MG63 (cell line): Measurements from ENCODE around the gene DAZAP1. TPM values are rescaled to one million over a fixed set of nuclear protein-coding genes. Genes with fewer than 3 reads are reported as not detected.

Experiments
- DNase-seq: peaks from one replicate; pipeline ENCODE4 v3.0.0-alpha.2; 2020
- H3K27me3 ChIP-seq: fragments of 250-450 bp; sonication (Bioruptor Pico); 2 replicates; pipeline ENCODE4 v1.5.1; 2020; ENCODE audit warnings: mild to moderate bottlenecking, moderate library complexity
- H3K36me3 ChIP-seq: fragments of 250-450 bp; sonication (Bioruptor Pico); 2 replicates; pipeline ENCODE4 v1.5.1; 2020; ENCODE audit warnings: mild to moderate bottlenecking, moderate library complexity
- H3K4me3 ChIP-seq: fragments of 250-450 bp; sonication (Bioruptor Pico); 2 replicates; pipeline ENCODE4 v1.5.1; 2020; ENCODE audit warnings: mild to moderate bottlenecking, moderate library complexity
- H3K9me3 ChIP-seq: fragments of 250-450 bp; sonication (Bioruptor Pico); 2 replicates; pipeline ENCODE4 v1.5.1; 2020; ENCODE audit warnings: mild to moderate bottlenecking, moderate library complexity
- total RNA-seq: library from RNA; depleted of rRNA; stranded (reverse); fragments of >200 nt; shearing (Covaris generic); gene quantifications from 2 replicates; pipeline ENCODE4 v1.2.3, GENCODE V29; 2014; ENCODE audit warnings: low replicate concordance

The DAZAP1 gene
- total RNA-seq, 1 experiment from 2014 or later, result 149 TPM

- no peak for DNase-seq
- no peaks in the 10 kb centered on the region for H3K9me3 ChIP-seq
- H3K36me3 ChIP-seq, result 0 out of 2 replicates have a peak, but pooled peaks cover 2% of the 10 kb centered on the region
These were observed 20.3 kb upstream of the DAZAP1 start for GRCh38 chr19:1386945-1387683.

GRCh38 chr19:1387684-1388636 lies 19.4 kb upstream of the DAZAP1 start:
- Histone ChIP-seq H3K36me3 (0 out of 2 replicates have a peak, but pooled peaks cover 2% of the 10 kb centered on the region), H3K27me3 (no peaks in the 10 kb centered on the region), H3K4me3 (no peak overlapping the region), H3K9me3 (no peaks in the 10 kb centered on the region)
- DNase-seq, result no peak

More at GRCh38 chr19:1386945-1387683, 20.3 kb upstream of the DAZAP1 start:
- H3K27me3 ChIP-seq, result no peaks in the 10 kb centered on the region
- H3K4me3 ChIP-seq, result no peak overlapping the region

GRCh38 chr19:1388637-1389026 lies 18.8 kb upstream of the DAZAP1 start:
- no peak overlapping the region for H3K4me3 ChIP-seq
- DNase-seq, result no peak
- 0 out of 2 replicates have a peak, but pooled peaks cover 2% of the 10 kb centered on the region for H3K36me3 ChIP-seq
- H3K9me3 ChIP-seq, result no peaks in the 10 kb centered on the region
- no peaks in the 10 kb centered on the region for H3K27me3 ChIP-seq

GRCh38 chr19:1389033-1389940 lies 18.1 kb upstream of the DAZAP1 start:
- DNase-seq, result no peak
- no peak overlapping the region for H3K4me3 ChIP-seq
- 0 out of 2 replicates have a peak, but pooled peaks cover 2% of the 10 kb centered on the region for H3K36me3 ChIP-seq
- no peaks in the 10 kb centered on the region for H3K27me3 ChIP-seq
- no peaks in the 10 kb centered on the region for H3K9me3 ChIP-seq

GRCh38 chr19:1390890-1391423 lies 16.4 kb upstream of the DAZAP1 start:
- DNase-seq, result no peak
- no peaks in the 10 kb centered on the region for H3K27me3 ChIP-seq
- H3K36me3 ChIP-seq, result 0 out of 2 replicates have a peak, but pooled peaks cover 2% of the 10 kb centered on the region
- H3K9me3 ChIP-seq, result no peaks in the 10 kb centered on the region
- H3K4me3 ChIP-seq, result no peak overlapping the region

GRCh38 chr19:1392407-1392806 lies 15.0 kb upstream of the DAZAP1 start:
- Histone ChIP-seq H3K4me3 (no peak overlapping the region), H3K9me3 (no peaks in the 10 kb centered on the region)
- no peak for DNase-seq

GRCh38 chr19:1392939-1393530 lies 14.4 kb upstream of the DAZAP1 start:
- DNase-seq, result no peak
- no peaks in the 10 kb centered on the region for H3K27me3 ChIP-seq
- H3K4me3 ChIP-seq, result no peak overlapping the region
- 0 out of 2 replicates have a peak, but pooled peaks cover 2% of the 10 kb centered on the region for H3K36me3 ChIP-seq
- no peaks in the 10 kb centered on the region for H3K9me3 ChIP-seq

More at GRCh38 chr19:1392407-1392806, 15.0 kb upstream of the DAZAP1 start:
- Histone ChIP-seq H3K27me3 (no peaks in the 10 kb centered on the region), H3K36me3 (0 out of 2 replicates have a peak, but pooled peaks cover 2% of the 10 kb centered on the region)

GRCh38 chr19:1393841-1394240 lies 13.5 kb upstream of the DAZAP1 start:
- Histone ChIP-seq H3K9me3 (no peaks in the 10 kb centered on the region), H3K27me3 (no peaks in the 10 kb centered on the region), H3K4me3 (no peak overlapping the region), H3K36me3 (0 out of 2 replicates have a peak, but pooled peaks cover 2% of the 10 kb centered on the region)
- DNase-seq, result no peak

GRCh38 chr19:1394252-1395193 lies 12.9 kb upstream of the DAZAP1 start:
- Histone ChIP-seq H3K4me3 (no peak overlapping the region), H3K9me3 (no peaks in the 10 kb centered on the region), H3K27me3 (no peaks in the 10 kb centered on the region), H3K36me3 (no peaks in the 10 kb centered on the region)
- no peak for DNase-seq

GRCh38 chr19:1395194-1396018 lies 12.0 kb upstream of the DAZAP1 start:
- DNase-seq, result no peak
- H3K9me3 ChIP-seq, result no peaks in the 10 kb centered on the region
- H3K27me3 ChIP-seq, result no peaks in the 10 kb centered on the region
- no peak overlapping the region for H3K4me3 ChIP-seq
- no peaks in the 10 kb centered on the region for H3K36me3 ChIP-seq

- H3K4me3 ChIP-seq, result no peak overlapping the region
- no peaks in the 10 kb centered on the region for H3K9me3 ChIP-seq
- no peaks in the 10 kb centered on the region for H3K27me3 ChIP-seq
- no peaks in the 10 kb centered on the region for H3K36me3 ChIP-seq
- no peak for DNase-seq
These were observed 11.2 kb upstream of the DAZAP1 start for GRCh38 chr19:1396019-1396767.

GRCh38 chr19:1396768-1397679 lies 10.4 kb upstream of the DAZAP1 start:
- no peak for DNase-seq
- no peaks in the 10 kb centered on the region for H3K9me3 ChIP-seq
- no peak overlapping the region for H3K4me3 ChIP-seq
- H3K27me3 ChIP-seq, result no peaks in the 10 kb centered on the region
- no peaks in the 10 kb centered on the region for H3K36me3 ChIP-seq

GRCh38 chr19:1397838-1398237 lies 9.5 kb upstream of the DAZAP1 start:
- Histone ChIP-seq H3K27me3 (no peaks in the 10 kb centered on the region), H3K4me3 (no peak overlapping the region), H3K9me3 (no peaks in the 10 kb centered on the region), H3K36me3 (no peaks in the 10 kb centered on the region)
- DNase-seq, result no peak
